Nephron progenitor cell (in vitro differentiated cells): ENCODE data around the gene PCLAF.

Experiments
- DNase-seq: peaks from one replicate; pipeline ENCODE4 v3.0.0; 2021
- H3K27ac Mint-ChIP-seq: 2 replicates; pipeline ENCODE4 v1.8.0; 2021; ENCODE audit warnings: mild to moderate bottlenecking, moderate library complexity, mixed read lengths
- H3K27me3 Mint-ChIP-seq: 2 replicates; pipeline ENCODE4 v1.8.0; 2021; ENCODE audit warnings: mild to moderate bottlenecking, low read depth, mixed read lengths; ENCODE audit not compliant: poor library complexity
- H3K36me3 Mint-ChIP-seq: 2 replicates; pipeline ENCODE4 v1.8.0; 2021; ENCODE audit warnings: low read depth, mixed read lengths
- H3K4me1 Mint-ChIP-seq: 2 replicates; pipeline ENCODE4 v1.8.0; 2021; ENCODE audit warnings: mixed read lengths
- H3K4me3 Mint-ChIP-seq: 2 replicates; pipeline ENCODE4 v1.8.0; 2021; ENCODE audit warnings: mild to moderate bottlenecking, moderate library complexity, mixed read lengths
- H3K9me3 Mint-ChIP-seq: 2 replicates; pipeline ENCODE4 v1.8.0; 2021; ENCODE audit warnings: mild to moderate bottlenecking, moderate library complexity, mixed read lengths
- TF ChIP-seq, protein P1 (sequence below): fragments of 200-600 bp; sonication (generic); IDR thresholded peaks from 2 replicates; pipeline ENCODE4 v1.5.0; 2021; ENCODE audit warnings: antibody characterized with exemption

The PCLAF gene

GRCh38 chr15:64344651-64345294, 36.5 kb downstream of the PCLAF start:
- Mint-ChIP-seq H3K4me3 (no peak overlapping the region), H3K27ac (no peak overlapping the region), H3K4me1 (no peaks in the 10 kb centered on the region), H3K27me3 (peaks cover 3% of the 10 kb centered on the region), H3K36me3 (peaks cover 62% of the 10 kb centered on the region), H3K9me3 (no peaks in the 10 kb centered on the region)
- DNase-seq, result no peak
- TF ChIP-seq, protein P1, sequence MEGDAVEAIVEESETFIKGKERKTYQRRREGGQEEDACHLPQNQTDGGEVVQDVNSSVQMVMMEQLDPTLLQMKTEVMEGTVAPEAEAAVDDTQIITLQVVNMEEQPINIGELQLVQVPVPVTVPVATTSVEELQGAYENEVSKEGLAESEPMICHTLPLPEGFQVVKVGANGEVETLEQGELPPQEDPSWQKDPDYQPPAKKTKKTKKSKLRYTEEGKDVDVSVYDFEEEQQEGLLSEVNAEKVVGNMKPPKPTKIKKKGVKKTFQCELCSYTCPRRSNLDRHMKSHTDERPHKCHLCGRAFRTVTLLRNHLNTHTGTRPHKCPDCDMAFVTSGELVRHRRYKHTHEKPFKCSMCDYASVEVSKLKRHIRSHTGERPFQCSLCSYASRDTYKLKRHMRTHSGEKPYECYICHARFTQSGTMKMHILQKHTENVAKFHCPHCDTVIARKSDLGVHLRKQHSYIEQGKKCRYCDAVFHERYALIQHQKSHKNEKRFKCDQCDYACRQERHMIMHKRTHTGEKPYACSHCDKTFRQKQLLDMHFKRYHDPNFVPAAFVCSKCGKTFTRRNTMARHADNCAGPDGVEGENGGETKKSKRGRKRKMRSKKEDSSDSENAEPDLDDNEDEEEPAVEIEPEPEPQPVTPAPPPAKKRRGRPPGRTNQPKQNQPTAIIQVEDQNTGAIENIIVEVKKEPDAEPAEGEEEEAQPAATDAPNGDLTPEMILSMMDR, result no peak

DNA sequence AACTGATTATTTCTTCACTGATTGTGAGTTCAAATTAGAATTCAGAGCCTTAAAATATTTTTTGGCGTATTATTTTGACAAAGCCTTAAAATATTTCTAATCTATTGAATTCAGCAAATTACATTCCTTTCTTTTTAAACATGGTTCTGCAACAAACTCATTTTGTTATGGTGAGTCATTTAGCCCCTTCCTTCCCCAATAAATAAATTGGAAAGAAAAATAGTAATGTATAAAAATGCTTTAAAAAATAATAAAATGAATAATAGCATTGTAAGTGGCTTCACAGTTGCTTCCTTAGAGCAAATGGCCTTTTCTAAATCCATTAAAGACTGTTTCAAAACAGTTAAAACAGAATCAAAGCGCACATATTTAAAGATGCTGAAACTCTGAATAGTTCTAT, 37.4 kb downstream of the PCLAF start:
- H3K9me3 Mint-ChIP-seq, result no peaks in the 10 kb centered on the region
- H3K36me3 Mint-ChIP-seq, result peaks cover 57% of the 10 kb centered on the region
- no peaks in the 10 kb centered on the region for H3K4me1 Mint-ChIP-seq
- H3K27ac Mint-ChIP-seq, result no peak overlapping the region
- no peak overlapping the region for H3K4me3 Mint-ChIP-seq
- TF ChIP-seq, protein P1, result no peak
- DNase-seq, result no peak
- H3K27me3 Mint-ChIP-seq, result peaks cover 3% of the 10 kb centered on the region

DNA sequence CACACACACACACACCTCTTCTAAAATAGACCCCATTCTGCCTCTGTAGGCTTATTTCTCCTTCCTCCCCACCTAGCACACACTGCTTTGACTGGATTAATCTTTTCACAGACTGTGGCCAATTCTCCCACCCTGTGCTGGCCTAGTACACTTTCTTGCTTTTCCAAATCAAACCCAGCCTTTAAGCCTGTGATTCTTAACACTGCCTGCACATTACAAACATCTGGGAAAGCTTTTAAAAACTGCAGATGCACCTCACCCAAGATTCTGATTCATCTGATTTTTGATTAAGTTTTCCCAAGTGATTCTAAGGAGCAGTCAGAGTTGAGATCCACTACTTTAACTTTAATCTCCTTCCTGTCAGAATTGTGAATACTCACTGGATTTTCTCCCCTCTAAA, 38.0 kb downstream of the PCLAF start:
- no peaks in the 10 kb centered on the region for H3K4me1 Mint-ChIP-seq
- TF ChIP-seq, protein P1, result no peak
- H3K27me3 Mint-ChIP-seq, result peaks cover 3% of the 10 kb centered on the region
- H3K4me3 Mint-ChIP-seq, result no peak overlapping the region
- no peaks in the 10 kb centered on the region for H3K9me3 Mint-ChIP-seq
- DNase-seq, result no peak
- H3K27ac Mint-ChIP-seq, result no peak overlapping the region
- H3K36me3 Mint-ChIP-seq, result peaks cover 53% of the 10 kb centered on the region

GRCh38 chr15:64341961-64342360, 39.3 kb downstream of the PCLAF start:
- Mint-ChIP-seq H3K4me1 (no peaks in the 10 kb centered on the region), H3K27me3 (peaks cover 3% of the 10 kb centered on the region), H3K4me3 (no peak overlapping the region), H3K36me3 (peaks cover 41% of the 10 kb centered on the region), H3K9me3 (no peaks in the 10 kb centered on the region), H3K27ac (no peak overlapping the region)
- TF ChIP-seq, protein P1, result no peak
- DNase-seq, result no peak

GRCh38 chr15:64340355-64340754, 40.9 kb downstream of the PCLAF start:
- DNase-seq, result no peak
- H3K27me3 Mint-ChIP-seq, result peaks cover 3% of the 10 kb centered on the region
- TF ChIP-seq, protein P1, result no peak
- H3K27ac Mint-ChIP-seq, result no peak overlapping the region
- no peak overlapping the region for H3K4me3 Mint-ChIP-seq
- no peaks in the 10 kb centered on the region for H3K9me3 Mint-ChIP-seq
- no peaks in the 10 kb centered on the region for H3K4me1 Mint-ChIP-seq
- peaks cover 35% of the 10 kb centered on the region for H3K36me3 Mint-ChIP-seq

GRCh38 chr15:64337761-64338160, 43.5 kb downstream of the PCLAF start:
- TF ChIP-seq, protein P1, result no peak
- peaks cover 8% of the 10 kb centered on the region for H3K9me3 Mint-ChIP-seq
- peaks cover 3% of the 10 kb centered on the region for H3K27me3 Mint-ChIP-seq
- H3K36me3 Mint-ChIP-seq, result peaks cover 39% of the 10 kb centered on the region
- no peak overlapping the region for H3K4me3 Mint-ChIP-seq
- no peaks in the 10 kb centered on the region for H3K4me1 Mint-ChIP-seq
- DNase-seq, result no peak
- no peak overlapping the region for H3K27ac Mint-ChIP-seq
